Measurements from ENCODE around the gene CMTM6. TPM values are rescaled to one million over a fixed set of nuclear protein-coding genes. Genes with fewer than 3 reads are reported as not detected.

CMTM6 gene
- total and polyA plus RNA-seq, 4 donors: 19.0 to 32.1 (median 25.9) TPM

DNA sequence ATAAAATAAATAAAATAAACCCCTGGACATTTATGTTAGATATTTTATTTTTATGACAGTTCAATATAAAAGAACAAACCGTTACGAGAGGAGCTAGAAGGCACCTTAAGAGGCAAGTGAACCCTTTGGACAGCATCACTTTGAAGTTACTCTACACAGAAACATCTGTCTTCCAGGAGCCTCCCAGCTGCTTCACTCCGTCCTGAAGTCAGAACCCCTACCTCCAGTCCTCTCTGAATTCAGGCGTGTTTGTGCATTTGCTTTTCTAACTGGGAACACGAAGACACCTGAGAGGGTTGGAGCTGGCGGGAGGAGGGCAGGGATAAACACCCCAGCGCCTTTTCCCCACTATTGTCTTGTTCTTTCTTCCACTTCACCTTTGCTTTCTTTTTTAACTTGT is 64.8 kb downstream of the CMTM6 start:
- no peak overlapping the region for H3K27ac ChIP-seq (ENCODE audit: low read depth in 1 of 2, low read length in 2 of 2)
- no peak for ATAC-seq (ENCODE audit: low FRiP score)
- H3K9me3 ChIP-seq (ENCODE audit: control insufficient read depth, low read length): no peaks in the 10 kb centered on the region
- 90 to 95% methylated on average over 7 of the region's 7 CpGs for WGBS, 2 donors
- no peak for DNase-seq
- no peaks in the 10 kb centered on the region for H3K4me1 ChIP-seq (ENCODE audit: control insufficient read depth in 1 of 2, insufficient read depth in 2 of 2, low read length in 2 of 2)
- intact Hi-C loops (cut with DNase I): no loop called here
- no peak overlapping the region for H3K4me3 ChIP-seq (ENCODE audit: low read length in 2 of 2)
- H3K27me3 ChIP-seq (ENCODE audit: control insufficient read depth in 1 of 2, insufficient read depth in 2 of 2, low read length in 1 of 2): no peaks in the 10 kb centered on the region
- H3K36me3 ChIP-seq (ENCODE audit: control insufficient read depth in 1 of 2, insufficient read depth in 2 of 2, low read length in 1 of 2): no peaks in the 10 kb centered on the region

DNA sequence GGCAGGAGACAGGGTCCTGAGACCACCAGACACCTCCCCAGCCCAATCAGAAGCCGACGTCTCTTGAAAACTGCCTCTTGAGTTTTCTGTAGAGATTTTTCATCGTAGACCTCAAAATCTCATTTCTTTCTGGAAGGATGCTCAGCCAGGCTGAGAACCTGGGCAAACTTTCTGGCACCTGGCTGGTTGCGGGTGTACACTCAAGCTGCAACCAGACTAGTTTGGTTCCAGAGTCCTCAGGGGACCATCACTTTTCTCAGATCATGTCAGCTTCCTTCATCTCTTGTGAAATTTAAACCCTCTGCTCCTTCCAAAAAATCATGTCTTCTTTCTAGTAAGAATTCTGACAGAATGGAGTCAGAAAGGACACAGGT is 65.8 kb downstream of the CMTM6 start:
- H3K27ac ChIP-seq (ENCODE audit: low read depth in 1 of 2, low read length in 2 of 2): no peak overlapping the region
- ATAC-seq (ENCODE audit: low FRiP score): no peak
- 95 to 96% methylated on average over 4 of the region's 4 CpGs for WGBS, 2 donors
- no peak for DNase-seq
- no peak overlapping the region for H3K4me3 ChIP-seq (ENCODE audit: low read length in 2 of 2)
- H3K27me3 ChIP-seq (ENCODE audit: control insufficient read depth in 1 of 2, insufficient read depth in 2 of 2, low read length in 1 of 2): no peaks in the 10 kb centered on the region
- intact Hi-C loops (cut with DNase I): no loop called here
- no peaks in the 10 kb centered on the region for H3K36me3 ChIP-seq (ENCODE audit: control insufficient read depth in 1 of 2, insufficient read depth in 2 of 2, low read length in 1 of 2)
- H3K4me1 ChIP-seq (ENCODE audit: control insufficient read depth in 1 of 2, insufficient read depth in 2 of 2, low read length in 2 of 2): no peaks in the 10 kb centered on the region
- H3K9me3 ChIP-seq (ENCODE audit: control insufficient read depth, low read length): no peaks in the 10 kb centered on the region

DNA sequence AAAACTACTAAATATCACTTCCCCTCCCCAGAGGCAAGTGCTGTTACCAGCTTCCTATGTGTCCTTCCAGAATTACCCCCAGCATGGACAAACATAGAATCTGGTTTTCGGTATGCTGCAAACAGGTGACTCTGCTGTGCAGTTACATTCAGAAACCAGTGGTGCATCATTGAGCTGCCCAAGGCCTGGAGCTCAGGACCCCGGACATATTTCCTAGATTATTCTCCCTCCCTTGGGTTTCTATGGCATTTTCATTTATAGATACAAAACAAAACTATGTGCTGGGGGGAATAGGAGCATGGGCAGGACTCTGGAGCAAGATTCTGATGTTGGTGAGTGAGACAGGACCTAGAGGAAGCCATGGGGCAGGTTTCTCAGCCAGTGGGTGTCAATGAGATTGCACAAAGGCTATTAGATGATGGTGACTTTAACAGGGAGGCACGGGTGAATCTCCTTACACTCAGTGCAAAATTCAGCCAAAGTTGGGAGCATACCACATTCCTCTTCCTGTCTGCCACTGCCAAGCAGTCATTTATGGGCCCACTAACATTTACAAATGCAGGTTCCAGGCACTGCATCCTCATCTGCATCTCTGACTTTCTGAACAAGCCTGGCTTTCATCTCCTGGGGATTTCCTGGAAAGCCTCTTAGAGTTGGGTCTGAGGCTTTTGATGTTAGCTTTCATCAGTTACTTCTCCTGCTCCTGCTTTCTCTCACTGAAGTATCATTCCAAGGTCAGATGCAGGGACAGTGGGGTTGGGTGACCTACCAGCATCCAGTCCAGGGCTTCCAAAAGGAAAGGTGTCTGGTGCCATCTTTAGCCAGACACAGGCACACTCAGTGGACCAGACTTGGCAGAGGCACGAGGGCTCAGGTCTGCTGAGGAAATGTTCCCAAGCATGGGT is 66.5 kb downstream of the CMTM6 start:
- no peaks in the 10 kb centered on the region for H3K4me1 ChIP-seq (ENCODE audit: control insufficient read depth in 1 of 2, insufficient read depth in 2 of 2, low read length in 2 of 2)
- H3K36me3 ChIP-seq (ENCODE audit: control insufficient read depth in 1 of 2, insufficient read depth in 2 of 2, low read length in 1 of 2): no peaks in the 10 kb centered on the region
- WGBS, 2 donors: 83 to 84% methylated on average over 4 of the region's 4 CpGs
- DNase-seq (no peak), ATAC-seq (ENCODE audit: low FRiP score) (no peak)
- no peaks in the 10 kb centered on the region for H3K9me3 ChIP-seq (ENCODE audit: control insufficient read depth, low read length)
- H3K4me3 ChIP-seq (ENCODE audit: low read length in 2 of 2): no peak overlapping the region
- intact Hi-C loops (cut with DNase I): no loop called here
- H3K27me3 ChIP-seq (ENCODE audit: control insufficient read depth in 1 of 2, insufficient read depth in 2 of 2, low read length in 1 of 2): no peaks in the 10 kb centered on the region
- no peak overlapping the region for H3K27ac ChIP-seq (ENCODE audit: low read depth in 1 of 2, low read length in 2 of 2)

GRCh38 chr3:32434206-32434605 is 68.4 kb downstream of the CMTM6 start:
- H3K27ac ChIP-seq (ENCODE audit: low read depth in 1 of 2, low read length in 2 of 2): no peak overlapping the region
- DNase-seq (no peak), ATAC-seq (ENCODE audit: low FRiP score) (no peak)
- H3K4me1 ChIP-seq (ENCODE audit: control insufficient read depth in 1 of 2, insufficient read depth in 2 of 2, low read length in 2 of 2): no peaks in the 10 kb centered on the region
- intact Hi-C loops (cut with DNase I): no loop called here
- H3K4me3 ChIP-seq (ENCODE audit: low read length in 2 of 2): no peak overlapping the region
- H3K36me3 ChIP-seq (ENCODE audit: control insufficient read depth in 1 of 2, insufficient read depth in 2 of 2, low read length in 1 of 2): no peaks in the 10 kb centered on the region
- H3K9me3 ChIP-seq (ENCODE audit: control insufficient read depth, low read length): no peaks in the 10 kb centered on the region
- 94 to 96% methylated on average over 4 of the region's 4 CpGs for WGBS, 2 donors
- H3K27me3 ChIP-seq (ENCODE audit: control insufficient read depth in 1 of 2, insufficient read depth in 2 of 2, low read length in 1 of 2): no peaks in the 10 kb centered on the region

- no peak overlapping the region for H3K27ac ChIP-seq (ENCODE audit: low read depth in 1 of 2, low read length in 2 of 2)
- WGBS, 2 donors: 92 to 93% methylated on average over 12 of the region's 12 CpGs
- intact Hi-C loops (cut with DNase I): no loop called here
Observed at GRCh38 chr3:32432711-32433530, 69.7 kb downstream of the CMTM6 start.

GRCh38 chr3:32432045-32432710 is 70.5 kb downstream of the CMTM6 start:
- DNase-seq: no peak
- intact Hi-C loops (cut with DNase I): no loop called here
- WGBS, 2 donors: 97% methylated on average over 6 of the region's 6 CpGs

More at GRCh38 chr3:32432711-32433530, 69.7 kb downstream of the CMTM6 start:
- ATAC-seq (ENCODE audit: low FRiP score) (no peak), DNase-seq (no peak)
- H3K4me1 ChIP-seq (ENCODE audit: control insufficient read depth in 1 of 2, insufficient read depth in 2 of 2, low read length in 2 of 2): no peaks in the 10 kb centered on the region
- no peaks in the 10 kb centered on the region for H3K27me3 ChIP-seq (ENCODE audit: control insufficient read depth in 1 of 2, insufficient read depth in 2 of 2, low read length in 1 of 2)
- H3K9me3 ChIP-seq (ENCODE audit: control insufficient read depth, low read length): no peaks in the 10 kb centered on the region
- H3K36me3 ChIP-seq (ENCODE audit: control insufficient read depth in 1 of 2, insufficient read depth in 2 of 2, low read length in 1 of 2): no peaks in the 10 kb centered on the region
- H3K4me3 ChIP-seq (ENCODE audit: low read length in 2 of 2): no peak overlapping the region

GRCh38 chr3:32431481-32431880 is 71.2 kb downstream of the CMTM6 start:
- DNase-seq: no peak
- no peak overlapping the region for H3K4me3 ChIP-seq (ENCODE audit: low read length in 2 of 2)
- H3K4me1 ChIP-seq (ENCODE audit: control insufficient read depth in 1 of 2, insufficient read depth in 2 of 2, low read length in 2 of 2): no peaks in the 10 kb centered on the region
- no peaks in the 10 kb centered on the region for H3K9me3 ChIP-seq (ENCODE audit: control insufficient read depth, low read length)
- no peak for ATAC-seq (ENCODE audit: low FRiP score)
- no peaks in the 10 kb centered on the region for H3K27me3 ChIP-seq (ENCODE audit: control insufficient read depth in 1 of 2, insufficient read depth in 2 of 2, low read length in 1 of 2)
- WGBS, 2 donors: 92 to 97% methylated on average over 3 of the region's 3 CpGs
- intact Hi-C loops (cut with DNase I): no loop called here
- H3K27ac ChIP-seq (ENCODE audit: low read depth in 1 of 2, low read length in 2 of 2): no peak overlapping the region
- no peaks in the 10 kb centered on the region for H3K36me3 ChIP-seq (ENCODE audit: control insufficient read depth in 1 of 2, insufficient read depth in 2 of 2, low read length in 1 of 2)

More at GRCh38 chr3:32432045-32432710, 70.5 kb downstream of the CMTM6 start:
- no peaks in the 10 kb centered on the region for H3K27me3 ChIP-seq (ENCODE audit: control insufficient read depth in 1 of 2, insufficient read depth in 2 of 2, low read length in 1 of 2)
- H3K9me3 ChIP-seq (ENCODE audit: control insufficient read depth, low read length): no peaks in the 10 kb centered on the region
- no peaks in the 10 kb centered on the region for H3K36me3 ChIP-seq (ENCODE audit: control insufficient read depth in 1 of 2, insufficient read depth in 2 of 2, low read length in 1 of 2)
- H3K27ac ChIP-seq (ENCODE audit: low read depth in 1 of 2, low read length in 2 of 2): no peak overlapping the region
- H3K4me1 ChIP-seq (ENCODE audit: control insufficient read depth in 1 of 2, insufficient read depth in 2 of 2, low read length in 2 of 2): no peaks in the 10 kb centered on the region
- ATAC-seq (ENCODE audit: low FRiP score): peak; percentile 16
- H3K4me3 ChIP-seq (ENCODE audit: low read length in 2 of 2): no peak overlapping the region

Data from aorta (tissue), 5 donors.